Type B pancreatic cell (in vitro differentiated cells): ENCODE data around the gene SRRM2. TPM values are rescaled to one million over a fixed set of nuclear protein-coding genes. Genes with fewer than 3 reads are reported as not detected.

Source experiments
- DNase-seq: peaks from one replicate; pipeline ENCODE4 v3.0.0; 2021; ENCODE audit warnings: mixed read lengths; ENCODE audit not compliant: unreplicated experiment; ENCODE audit errors: extremely low spot score
- H3K27ac Mint-ChIP-seq: 2 replicates; pipeline ENCODE4 v1.8.0; 2021; ENCODE audit warnings: mild to moderate bottlenecking, mixed read lengths
- H3K27me3 Mint-ChIP-seq: 2 replicates; pipeline ENCODE4 v1.8.0; 2021; ENCODE audit warnings: mixed read lengths
- H3K36me3 Mint-ChIP-seq: 2 replicates; pipeline ENCODE4 v1.8.0; 2021; ENCODE audit warnings: mixed read lengths
- H3K4me1 Mint-ChIP-seq: one replicate; pipeline ENCODE4 v1.8.0; 2021; ENCODE audit warnings: mixed read lengths; ENCODE audit not compliant: unreplicated experiment
- H3K4me3 Mint-ChIP-seq: 2 replicates; pipeline ENCODE4 v1.8.0; 2021; ENCODE audit warnings: mild to moderate bottlenecking, mixed read lengths
- H3K9me3 Mint-ChIP-seq: 2 replicates; pipeline ENCODE4 v1.8.0; 2021; ENCODE audit warnings: mixed read lengths
- CTCF ChIP-seq: fragments of 200-600 bp; sonication (generic); conservative IDR thresholded peaks from 2 replicates; pipeline ENCODE4 v1.5.0; 2021; ENCODE audit warnings: antibody characterized with exemption, mild to moderate bottlenecking
- total RNA-seq: library from RNA; stranded (reverse); gene quantifications from 2 replicates; pipeline ENCODE4 v1.2.1, GENCODE V29; 2021; ENCODE audit warnings: low replicate concordance

The SRRM2 gene
- total RNA-seq, 1 donor from 2014 or later = 749 TPM

DNA sequence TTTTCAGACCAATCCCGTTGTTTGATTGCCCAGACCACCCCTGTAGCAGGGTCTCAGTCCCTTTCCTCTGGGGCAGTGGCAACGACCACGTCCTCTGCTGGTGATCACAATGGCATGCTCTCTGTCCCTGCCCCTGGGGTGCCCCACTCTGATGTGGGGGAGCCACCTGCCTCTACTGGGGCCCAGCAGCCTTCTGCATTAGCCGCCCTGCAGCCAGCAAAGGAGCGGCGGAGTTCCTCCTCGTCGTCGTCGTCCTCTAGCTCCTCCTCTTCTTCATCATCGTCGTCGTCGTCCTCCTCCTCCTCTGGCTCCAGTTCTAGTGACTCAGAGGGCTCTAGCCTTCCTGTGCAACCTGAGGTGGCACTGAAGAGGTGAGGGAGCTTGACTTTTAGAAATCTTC, 15.5 kb downstream of the SRRM2 start:
- Mint-ChIP-seq H3K9me3 (peaks cover 6% of the 10 kb centered on the region), H3K27me3 (no peaks in the 10 kb centered on the region), H3K4me1 (peaks cover 6% of the 10 kb centered on the region), H3K4me3 (no peak overlapping the region), H3K27ac (peak overlapping the region; percentile 46), H3K36me3 (peaks cover 53% of the 10 kb centered on the region)
- TF ChIP-seq CTCF = no peak
- no peak for DNase-seq

- TF ChIP-seq CTCF = no peak
- no peak for DNase-seq
- H3K36me3 Mint-ChIP-seq = peaks cover 49% of the 10 kb centered on the region
- H3K9me3 Mint-ChIP-seq = no peaks in the 10 kb centered on the region
- H3K27ac Mint-ChIP-seq = no peak overlapping the region
- H3K4me1 Mint-ChIP-seq = peaks cover 6% of the 10 kb centered on the region
- no peak overlapping the region for H3K4me3 Mint-ChIP-seq
- H3K27me3 Mint-ChIP-seq = no peaks in the 10 kb centered on the region
These were observed 16.1 kb downstream of the SRRM2 start for GRCh38 chr16:2768403-2769089.

DNA sequence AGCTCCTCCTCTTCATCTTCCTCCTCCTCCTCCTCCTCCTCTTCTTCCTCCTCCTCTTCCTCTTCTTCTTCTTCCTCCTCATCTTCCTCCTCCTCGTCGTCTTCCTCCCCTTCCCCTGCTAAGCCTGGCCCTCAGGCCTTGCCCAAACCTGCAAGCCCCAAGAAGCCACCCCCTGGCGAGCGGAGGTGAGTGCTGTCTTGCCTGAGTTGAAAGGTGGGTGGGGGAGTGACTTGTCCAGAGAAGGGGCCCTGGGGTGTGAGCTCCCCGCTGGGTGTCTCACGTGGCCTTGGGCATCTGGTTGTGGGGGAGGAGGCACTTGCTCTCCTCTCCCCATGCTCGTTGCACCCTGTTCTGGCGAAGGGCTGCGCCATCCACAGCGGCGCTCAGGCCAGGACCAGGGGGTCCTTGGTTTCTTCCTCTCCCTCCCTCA, 16.7 kb downstream of the SRRM2 start:
- Mint-ChIP-seq H3K27me3 (no peaks in the 10 kb centered on the region), H3K4me3 (no peak overlapping the region), H3K27ac (peak overlapping the region; percentile 78), H3K9me3 (no peaks in the 10 kb centered on the region), H3K4me1 (peaks cover 6% of the 10 kb centered on the region), H3K36me3 (peaks cover 43% of the 10 kb centered on the region)
- DNase-seq = no peak
- TF ChIP-seq CTCF = no peak

DNA sequence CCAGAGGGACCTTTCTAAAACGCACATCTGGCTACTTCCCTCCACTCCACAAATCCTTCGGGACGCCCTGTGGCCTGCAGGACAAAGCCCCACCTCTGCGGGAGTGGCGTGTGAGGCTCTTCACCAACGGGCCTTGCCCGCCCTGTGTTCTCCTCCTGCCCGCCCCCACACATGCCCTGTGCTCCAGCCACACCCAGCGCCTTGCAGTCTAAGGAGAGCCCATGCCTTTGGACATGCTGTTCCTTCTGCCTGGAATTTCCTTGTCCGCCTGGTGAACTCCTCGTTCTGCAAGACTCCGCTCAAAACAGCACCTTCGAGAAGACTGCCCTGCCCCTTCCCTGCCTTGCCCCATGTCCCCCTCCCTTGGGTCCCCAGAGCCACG, 17.2 kb downstream of the SRRM2 start:
- H3K36me3 Mint-ChIP-seq = peaks cover 39% of the 10 kb centered on the region
- H3K27me3 Mint-ChIP-seq = no peaks in the 10 kb centered on the region
- TF ChIP-seq CTCF = no peak
- peak overlapping the region; percentile 78 for H3K27ac Mint-ChIP-seq
- H3K9me3 Mint-ChIP-seq = no peaks in the 10 kb centered on the region
- no peak for DNase-seq
- H3K4me1 Mint-ChIP-seq = peaks cover 6% of the 10 kb centered on the region
- no peak overlapping the region for H3K4me3 Mint-ChIP-seq

- H3K4me1 Mint-ChIP-seq = peaks cover 6% of the 10 kb centered on the region
- H3K27me3 Mint-ChIP-seq = no peaks in the 10 kb centered on the region
- no peak for TF ChIP-seq CTCF
- H3K9me3 Mint-ChIP-seq = no peaks in the 10 kb centered on the region
- peaks cover 33% of the 10 kb centered on the region for H3K36me3 Mint-ChIP-seq
- H3K4me3 Mint-ChIP-seq = no peak overlapping the region
- H3K27ac Mint-ChIP-seq = peak overlapping the region; percentile 78
- DNase-seq = no peak
These were observed 17.9 kb downstream of the SRRM2 start for GRCh38 chr16:2770057-2770951.
